GM13976 (cell line): Measurements from ENCODE around the gene KLHL7.
"Not testable (repeated sequence)": the region's sequence is repeated elsewhere in the genome, so short reads cannot be mapped to it uniquely, and the experiment has no call there.

Experiments used
- DNase-seq: peaks from one replicate; pipeline ENCODE4 v3.0.0; 2012; ENCODE audit warnings: low spot score
- in situ Hi-C: fragments of 300-500 bp; cut with MboI; formaldehyde crosslinking; loops from one replicate; pipeline ENCODE4 v1.12.0; 2022; ENCODE audit warnings: low sequenced_read_pairs, mixed read lengths, inconsistent platforms; ENCODE audit not compliant: unreplicated experiment
- TF ChIP-seq, protein P1 (sequence below): IDR thresholded peaks from 2 replicates; pipeline ENCODE4 v1.5.1; 2012; ENCODE audit warnings: borderline replicate concordance, mild to moderate bottlenecking; ENCODE audit not compliant: insufficient read depth; ENCODE audit errors: extremely low read depth, missing control alignments, control extremely low read depth

Gene KLHL7

DNA sequence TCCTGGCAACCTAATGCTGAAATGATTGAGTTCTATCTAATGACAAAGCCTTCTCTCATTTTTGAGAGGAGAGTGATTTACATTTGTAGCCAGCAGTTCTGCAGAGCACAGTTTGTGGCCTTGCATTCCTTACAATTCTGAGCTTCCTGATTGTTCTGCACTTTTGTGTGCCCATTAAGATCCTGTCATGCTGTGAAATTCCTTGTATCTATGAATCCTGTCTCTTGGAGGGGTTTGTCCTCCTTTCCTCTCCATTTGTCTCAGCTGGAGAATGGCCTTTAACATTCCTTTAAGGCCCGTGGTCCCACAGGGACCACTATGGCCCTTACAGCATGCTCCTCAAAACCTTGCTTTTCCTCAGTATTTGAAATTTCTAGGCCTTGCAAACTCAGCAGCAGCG is 10.4 kb downstream of the KLHL7 start:
- TF ChIP-seq, protein P1, sequence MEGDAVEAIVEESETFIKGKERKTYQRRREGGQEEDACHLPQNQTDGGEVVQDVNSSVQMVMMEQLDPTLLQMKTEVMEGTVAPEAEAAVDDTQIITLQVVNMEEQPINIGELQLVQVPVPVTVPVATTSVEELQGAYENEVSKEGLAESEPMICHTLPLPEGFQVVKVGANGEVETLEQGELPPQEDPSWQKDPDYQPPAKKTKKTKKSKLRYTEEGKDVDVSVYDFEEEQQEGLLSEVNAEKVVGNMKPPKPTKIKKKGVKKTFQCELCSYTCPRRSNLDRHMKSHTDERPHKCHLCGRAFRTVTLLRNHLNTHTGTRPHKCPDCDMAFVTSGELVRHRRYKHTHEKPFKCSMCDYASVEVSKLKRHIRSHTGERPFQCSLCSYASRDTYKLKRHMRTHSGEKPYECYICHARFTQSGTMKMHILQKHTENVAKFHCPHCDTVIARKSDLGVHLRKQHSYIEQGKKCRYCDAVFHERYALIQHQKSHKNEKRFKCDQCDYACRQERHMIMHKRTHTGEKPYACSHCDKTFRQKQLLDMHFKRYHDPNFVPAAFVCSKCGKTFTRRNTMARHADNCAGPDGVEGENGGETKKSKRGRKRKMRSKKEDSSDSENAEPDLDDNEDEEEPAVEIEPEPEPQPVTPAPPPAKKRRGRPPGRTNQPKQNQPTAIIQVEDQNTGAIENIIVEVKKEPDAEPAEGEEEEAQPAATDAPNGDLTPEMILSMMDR, result no peak
- in situ Hi-C loops, result no loop called here
- DNase-seq, result no peak

DNA sequence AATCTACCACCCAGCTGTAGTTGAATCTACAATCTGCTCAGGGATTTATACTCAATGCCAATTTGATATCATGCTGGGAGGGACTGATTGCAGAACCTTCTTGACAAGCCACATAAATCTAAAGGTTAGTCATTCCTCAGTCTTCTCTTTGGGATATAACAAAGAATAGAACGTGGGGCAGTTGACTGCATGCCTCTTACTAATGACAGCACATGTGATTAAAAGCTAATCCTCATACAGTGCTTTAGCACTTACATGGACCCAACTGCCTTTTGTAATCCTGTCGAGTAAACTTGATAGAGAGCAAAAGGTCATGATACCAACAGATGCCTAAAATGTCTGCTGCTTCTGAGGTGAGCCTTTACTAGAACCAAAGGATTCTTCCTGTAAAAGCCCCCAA is 12.3 kb downstream of the KLHL7 start:
- no peak for DNase-seq
- in situ Hi-C loops, result no loop called here
- TF ChIP-seq, protein P1, result no peak

DNA sequence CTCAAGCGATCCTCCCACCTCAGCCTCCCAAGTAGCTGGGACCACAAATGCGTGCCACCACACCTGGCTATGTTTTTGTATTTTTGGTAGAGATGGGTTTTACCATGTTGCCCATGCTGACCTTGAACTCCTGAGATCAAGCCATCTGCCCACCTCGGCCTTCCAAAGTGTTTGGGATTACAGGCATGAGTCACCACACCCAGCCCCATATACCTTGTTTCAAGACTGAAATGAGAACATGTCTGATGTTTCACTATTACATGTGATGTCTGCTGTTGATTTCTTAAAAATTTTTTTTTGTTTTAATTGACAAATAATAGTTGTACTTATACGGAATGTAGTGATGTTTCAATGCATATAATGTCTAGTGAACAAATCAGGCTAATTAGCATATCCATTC is 14.5 kb downstream of the KLHL7 start:
- in situ Hi-C loops, result no loop called here
- TF ChIP-seq, protein P1, result no peak
- DNase-seq, result no peak

DNA sequence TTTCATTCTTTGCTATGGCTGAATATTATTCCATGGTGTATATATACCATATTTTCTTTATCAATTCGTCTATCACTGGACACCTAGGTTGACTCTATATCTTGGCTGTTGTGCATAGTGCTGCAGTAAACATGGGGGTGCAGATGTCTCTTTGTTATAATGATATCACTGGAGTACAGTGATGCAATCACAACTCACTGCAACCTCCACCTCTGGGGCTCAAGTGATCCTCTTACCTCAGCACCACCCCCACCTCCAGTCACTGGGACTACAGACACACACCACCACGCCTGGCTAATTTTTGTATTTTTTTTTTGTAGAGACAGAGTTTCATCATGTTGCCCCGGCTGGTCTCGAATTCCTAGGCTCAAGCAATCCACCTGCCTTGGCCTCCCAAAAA is 15.6 kb downstream of the KLHL7 start:
- in situ Hi-C loops, result no loop called here
- TF ChIP-seq, protein P1, result no peak
- no peak for DNase-seq

DNA sequence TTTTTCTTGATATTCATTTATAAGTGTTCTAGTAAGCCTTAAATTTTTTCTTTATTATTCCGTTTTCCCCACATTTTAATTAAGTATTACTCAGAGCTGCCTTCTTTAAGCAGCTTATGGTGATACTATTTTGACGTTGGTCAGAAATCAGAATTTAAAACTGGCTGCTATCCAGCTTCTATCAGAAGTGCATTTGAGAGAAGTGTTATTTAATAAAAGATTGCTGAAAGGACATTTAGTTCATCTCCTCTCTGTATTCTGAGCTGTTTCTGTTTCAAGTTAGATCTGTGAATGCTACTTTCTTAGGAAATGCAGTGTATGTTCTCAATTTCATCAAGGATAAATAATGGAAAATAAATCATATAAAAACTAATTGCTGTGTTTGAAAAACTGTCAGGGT is 17.4 kb downstream of the KLHL7 start:
- TF ChIP-seq, protein P1, result no peak
- in situ Hi-C loops, result no loop called here

DNA sequence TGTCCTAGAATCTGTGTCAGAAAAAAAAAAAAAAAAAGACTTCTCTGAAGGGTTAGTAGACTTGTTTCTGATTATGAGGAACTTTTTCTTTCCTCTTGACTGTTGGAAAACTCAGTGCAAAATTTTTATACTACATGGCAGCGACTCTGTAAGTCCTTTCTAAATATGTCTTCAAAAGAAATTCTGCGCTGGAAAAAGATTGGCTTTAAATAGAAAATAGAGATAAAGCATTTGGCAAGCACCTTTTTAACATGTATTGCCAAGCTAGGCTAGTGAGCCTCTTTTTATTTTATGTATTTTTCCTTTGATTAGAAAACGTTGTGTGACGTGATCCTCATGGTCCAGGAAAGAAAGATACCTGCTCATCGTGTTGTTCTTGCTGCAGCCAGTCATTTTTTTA is 17.9 kb downstream of the KLHL7 start:
- in situ Hi-C loops, result no loop called here
- TF ChIP-seq, protein P1, result no peak
- DNase-seq, result no peak

More for the DNA sequence above, 17.4 kb downstream of the KLHL7 start:
- DNase-seq, result no peak

DNA sequence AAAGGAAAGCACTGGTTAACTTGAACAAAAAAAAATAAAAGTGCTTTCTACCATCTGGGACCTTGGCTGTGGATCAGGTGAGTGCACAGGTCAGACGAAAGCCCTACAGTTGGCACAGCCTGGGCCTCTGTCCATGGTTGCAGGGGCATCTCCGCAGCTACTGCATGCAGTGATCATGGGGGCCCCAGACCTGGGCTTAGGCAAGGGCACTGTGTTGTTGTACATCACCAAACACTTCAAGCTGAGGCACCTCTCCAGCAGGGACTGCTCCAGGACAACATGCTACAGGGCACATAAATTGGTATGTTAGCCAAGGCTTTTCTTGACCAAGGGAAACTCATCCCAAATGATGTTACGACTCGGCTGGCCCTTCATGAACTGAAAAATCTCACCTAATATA is 23.5 kb downstream of the KLHL7 start:
- in situ Hi-C loops, result no loop called here
- DNase-seq, result no peak
- TF ChIP-seq, protein P1, result no peak

DNA sequence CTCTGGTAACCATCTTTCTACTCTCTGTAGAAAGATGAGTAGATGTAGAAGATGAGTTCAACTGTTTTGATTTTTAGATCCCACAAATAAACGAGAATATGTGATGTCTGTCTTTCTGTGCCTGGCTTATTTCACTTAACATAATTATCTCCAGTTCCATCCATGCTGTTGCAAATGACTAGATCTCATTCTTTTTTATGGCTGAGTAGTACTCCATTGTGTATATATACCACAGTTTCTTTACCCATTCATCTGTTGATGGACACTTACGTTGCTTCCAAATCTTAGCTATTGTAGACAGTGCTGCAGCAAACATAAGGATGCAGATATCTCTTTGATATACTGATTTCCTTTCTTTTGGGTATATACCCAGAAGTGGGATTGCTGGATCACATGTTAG is 26.2 kb downstream of the KLHL7 start:
- DNase-seq, in situ Hi-C loops: not testable (repeated sequence)
